ENCODE results near the gene CPNE4.

The CPNE4 gene

DNA sequence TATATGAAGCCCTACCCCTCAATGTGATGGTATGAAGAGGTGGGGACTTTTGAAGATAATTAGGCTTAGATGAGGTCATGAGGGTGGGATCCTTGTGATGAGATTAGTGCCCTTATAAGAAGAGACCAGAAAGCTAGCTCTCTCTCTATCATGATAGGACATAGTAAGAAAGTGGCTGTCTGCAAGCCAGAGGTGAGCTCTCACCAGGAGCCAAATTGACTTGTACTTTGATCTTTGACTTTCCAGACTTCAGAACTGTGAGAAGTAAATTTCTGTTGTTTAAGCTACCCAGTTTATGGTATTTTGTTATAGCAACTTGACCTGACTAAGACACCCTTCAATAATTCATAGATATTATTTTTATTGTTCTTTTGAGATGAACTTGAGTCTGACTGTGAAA lies 502.2 kb downstream of the CPNE4 start:
- peaks cover 8% of the 10 kb centered on the region for H3K27me3 Mint-ChIP-seq (ENCODE audit: low read depth)
- no peaks in the 10 kb centered on the region for H3K9me3 Mint-ChIP-seq
- H3K4me3 Mint-ChIP-seq = no peak overlapping the region
- H3K27ac Mint-ChIP-seq = no peak overlapping the region
- TF ChIP-seq, protein P1, sequence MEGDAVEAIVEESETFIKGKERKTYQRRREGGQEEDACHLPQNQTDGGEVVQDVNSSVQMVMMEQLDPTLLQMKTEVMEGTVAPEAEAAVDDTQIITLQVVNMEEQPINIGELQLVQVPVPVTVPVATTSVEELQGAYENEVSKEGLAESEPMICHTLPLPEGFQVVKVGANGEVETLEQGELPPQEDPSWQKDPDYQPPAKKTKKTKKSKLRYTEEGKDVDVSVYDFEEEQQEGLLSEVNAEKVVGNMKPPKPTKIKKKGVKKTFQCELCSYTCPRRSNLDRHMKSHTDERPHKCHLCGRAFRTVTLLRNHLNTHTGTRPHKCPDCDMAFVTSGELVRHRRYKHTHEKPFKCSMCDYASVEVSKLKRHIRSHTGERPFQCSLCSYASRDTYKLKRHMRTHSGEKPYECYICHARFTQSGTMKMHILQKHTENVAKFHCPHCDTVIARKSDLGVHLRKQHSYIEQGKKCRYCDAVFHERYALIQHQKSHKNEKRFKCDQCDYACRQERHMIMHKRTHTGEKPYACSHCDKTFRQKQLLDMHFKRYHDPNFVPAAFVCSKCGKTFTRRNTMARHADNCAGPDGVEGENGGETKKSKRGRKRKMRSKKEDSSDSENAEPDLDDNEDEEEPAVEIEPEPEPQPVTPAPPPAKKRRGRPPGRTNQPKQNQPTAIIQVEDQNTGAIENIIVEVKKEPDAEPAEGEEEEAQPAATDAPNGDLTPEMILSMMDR (IDR thresholded peaks at IDR 0.05; ENCODE audit: unreplicated experiment in 3 of 3) = no peak
- no peaks in the 10 kb centered on the region for H3K4me1 Mint-ChIP-seq
- no peaks in the 10 kb centered on the region for H3K36me3 Mint-ChIP-seq (ENCODE audit: low read depth)

DNA sequence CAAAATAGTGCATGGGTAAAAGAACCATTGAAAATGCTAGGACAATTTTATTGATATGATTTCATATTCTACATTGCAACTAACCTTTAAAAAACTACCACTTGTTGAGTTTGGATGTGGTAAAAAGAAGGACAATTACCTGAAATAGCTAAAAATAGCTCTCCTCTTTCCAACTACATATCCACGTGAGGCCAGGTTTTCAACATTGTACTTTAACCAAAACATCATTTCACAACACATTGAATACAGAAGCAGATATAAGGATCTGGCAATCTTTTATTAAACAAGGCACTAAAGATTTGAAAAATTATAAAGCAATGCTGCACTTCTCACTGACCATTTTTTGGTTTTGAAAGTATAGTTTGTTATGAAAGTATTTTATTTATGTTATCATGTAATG lies 504.0 kb downstream of the CPNE4 start:
- Mint-ChIP-seq H3K36me3 (ENCODE audit: low read depth) (no peaks in the 10 kb centered on the region), H3K4me1 (no peaks in the 10 kb centered on the region), H3K27me3 (ENCODE audit: low read depth) (peaks cover 8% of the 10 kb centered on the region), H3K9me3 (no peaks in the 10 kb centered on the region), H3K4me3 (no peak overlapping the region), H3K27ac (no peak overlapping the region)
- TF ChIP-seq, protein P1 (IDR thresholded peaks at IDR 0.05; ENCODE audit: unreplicated experiment in 3 of 3) = no peak

DNA sequence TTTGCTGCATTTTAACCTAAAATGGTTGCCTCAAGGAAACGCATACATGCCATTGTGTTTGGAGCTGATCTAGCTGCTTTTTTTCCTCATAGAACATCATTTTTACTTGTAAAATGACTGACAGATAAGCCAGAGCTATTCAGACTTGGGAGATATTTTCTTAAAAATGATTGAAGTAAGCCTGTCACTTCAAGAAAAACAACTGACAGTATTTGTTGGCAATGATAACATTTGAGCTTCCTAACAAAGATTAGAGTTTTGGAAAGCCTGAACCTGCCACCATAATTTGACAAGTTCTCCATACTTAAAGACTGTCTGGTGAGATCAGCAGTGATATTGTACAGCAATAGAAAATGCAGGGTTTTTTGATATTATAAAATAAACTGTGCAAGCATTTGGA lies 504.4 kb downstream of the CPNE4 start:
- Mint-ChIP-seq H3K9me3 (no peaks in the 10 kb centered on the region), H3K27me3 (ENCODE audit: low read depth) (peaks cover 8% of the 10 kb centered on the region), H3K27ac (no peak overlapping the region), H3K4me3 (no peak overlapping the region), H3K36me3 (ENCODE audit: low read depth) (no peaks in the 10 kb centered on the region), H3K4me1 (no peaks in the 10 kb centered on the region)
- TF ChIP-seq, protein P1 (IDR thresholded peaks at IDR 0.05; ENCODE audit: unreplicated experiment in 3 of 3) = no peak

DNA sequence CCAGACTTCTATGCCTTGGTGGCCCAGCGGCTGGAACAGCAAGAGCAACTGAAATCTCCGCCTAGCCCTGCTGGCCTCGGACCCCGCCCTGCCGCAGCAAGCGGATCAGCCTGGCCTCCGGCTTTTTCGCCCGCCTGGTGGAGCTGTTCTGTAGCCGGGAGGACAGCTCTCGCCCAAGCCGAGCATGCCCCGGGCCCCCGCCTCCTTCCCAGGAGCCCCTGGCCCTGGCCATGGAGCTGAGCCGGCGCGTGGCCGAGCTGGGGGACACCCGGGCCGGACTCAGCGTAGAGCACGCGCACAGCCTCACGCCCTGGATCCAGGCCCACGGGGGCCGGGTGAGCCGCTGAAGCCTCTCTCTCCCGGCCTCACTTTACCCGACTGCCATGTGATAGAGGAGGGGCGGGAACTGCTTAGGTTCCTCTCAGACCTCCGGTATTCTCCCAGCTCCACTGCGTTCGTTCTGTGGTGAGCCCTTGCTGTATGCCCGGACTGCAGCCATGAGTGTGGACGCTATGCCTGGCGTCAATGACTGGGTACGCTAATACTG lies 507.9 kb downstream of the CPNE4 start:
- Mint-ChIP-seq H3K27ac (no peak overlapping the region), H3K9me3 (no peaks in the 10 kb centered on the region), H3K36me3 (ENCODE audit: low read depth) (no peaks in the 10 kb centered on the region), H3K4me1 (no peaks in the 10 kb centered on the region), H3K4me3 (peak overlapping the region; percentile 62 to 72 (median 66)), H3K27me3 (ENCODE audit: low read depth) (peaks cover 12% of the 10 kb centered on the region)
- TF ChIP-seq, protein P1 (IDR thresholded peaks at IDR 0.05; ENCODE audit: unreplicated experiment in 3 of 3) = peak in 2 of 3 experiments; percentile 21 to 48

DNA sequence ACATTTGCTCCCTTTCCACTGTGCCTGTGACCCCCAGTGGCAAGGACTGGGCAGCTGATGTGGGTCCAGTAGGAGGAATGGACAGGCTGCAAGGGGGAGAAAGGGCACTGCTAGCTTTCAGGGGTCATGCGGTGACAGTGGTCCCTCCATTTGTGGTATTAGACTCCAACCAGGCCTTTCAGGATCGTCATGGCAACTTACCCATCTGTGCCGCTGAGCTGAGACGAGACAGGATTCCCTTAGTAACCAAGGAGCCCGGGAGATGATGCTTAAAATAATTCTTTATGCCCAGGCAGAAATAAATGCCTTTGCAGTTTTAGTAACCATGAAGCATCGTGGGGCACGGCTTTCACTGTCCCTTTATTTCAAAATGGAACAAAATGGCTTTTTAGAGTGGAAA lies 516.1 kb downstream of the CPNE4 start:
- H3K4me3 Mint-ChIP-seq = no peak overlapping the region
- no peaks in the 10 kb centered on the region for H3K4me1 Mint-ChIP-seq
- no peak overlapping the region for H3K27ac Mint-ChIP-seq
- no peaks in the 10 kb centered on the region for H3K36me3 Mint-ChIP-seq (ENCODE audit: low read depth)
- TF ChIP-seq, protein P1 (IDR thresholded peaks at IDR 0.05; ENCODE audit: unreplicated experiment in 3 of 3) = no peak
- no peaks in the 10 kb centered on the region for H3K27me3 Mint-ChIP-seq (ENCODE audit: low read depth)
- H3K9me3 Mint-ChIP-seq = peaks cover 6% of the 10 kb centered on the region

DNA sequence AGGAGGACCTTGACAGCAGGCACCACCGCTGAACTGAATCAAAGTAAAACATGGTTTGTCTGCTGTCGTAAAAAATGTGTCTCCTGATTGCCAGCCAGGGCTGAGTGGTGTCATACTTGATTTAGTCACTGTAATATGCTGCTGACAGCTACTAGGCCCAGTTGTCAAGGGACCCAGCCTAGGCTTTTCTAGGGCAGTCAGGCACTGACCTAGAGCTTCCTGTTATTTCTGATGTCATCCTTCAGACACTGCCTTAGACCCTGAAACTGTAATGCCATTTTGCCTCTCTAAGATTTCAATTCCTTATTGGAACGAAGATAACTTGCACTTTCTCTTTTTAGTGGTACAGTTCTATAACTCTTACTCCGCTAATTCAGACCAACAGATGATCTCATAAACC lies 529.4 kb downstream of the CPNE4 start:
- H3K27ac Mint-ChIP-seq = no peak overlapping the region
- peak overlapping the region in 1 of 3 experiments; percentile 21 for H3K4me3 Mint-ChIP-seq
- peaks cover 6% of the 10 kb centered on the region for H3K36me3 Mint-ChIP-seq (ENCODE audit: low read depth)
- peaks cover 11% of the 10 kb centered on the region for H3K27me3 Mint-ChIP-seq (ENCODE audit: low read depth)
- TF ChIP-seq, protein P1 (IDR thresholded peaks at IDR 0.05; ENCODE audit: unreplicated experiment in 3 of 3) = no peak
- H3K9me3 Mint-ChIP-seq = no peaks in the 10 kb centered on the region
- H3K4me1 Mint-ChIP-seq = peaks cover 22% of the 10 kb centered on the region

Data from nephron (organoid).